ENCODE results near the gene KRT4.

The KRT4 gene

GRCh38 chr12:52812749-52813148 lies 1.2 kb downstream of the KRT4 start:
- peaks cover 2% of the 10 kb centered on the region for H3K27me3 Mint-ChIP-seq (ENCODE audit: low read depth)
- H3K4me1 Mint-ChIP-seq (ENCODE audit: low read depth), result peaks cover 4% of the 10 kb centered on the region
- no peak overlapping the region for H3K27ac Mint-ChIP-seq
- no peaks in the 10 kb centered on the region for H3K36me3 Mint-ChIP-seq (ENCODE audit: low read depth)
- no peak overlapping the region for H3K4me3 Mint-ChIP-seq
- DNase-seq (ENCODE audit: low spot score), result no peak
- H3K9me3 Mint-ChIP-seq, result no peaks in the 10 kb centered on the region

- Mint-ChIP-seq H3K27me3 (ENCODE audit: low read depth) (peaks cover 2% of the 10 kb centered on the region), H3K27ac (no peak overlapping the region), H3K36me3 (ENCODE audit: low read depth) (no peaks in the 10 kb centered on the region), H3K4me1 (ENCODE audit: low read depth) (no peaks in the 10 kb centered on the region), H3K4me3 (no peak overlapping the region), H3K9me3 (no peaks in the 10 kb centered on the region)
- no peak for DNase-seq (ENCODE audit: low spot score)
Measured at GRCh38 chr12:52812073-52812400, 1.9 kb downstream of the KRT4 start.

- no peak overlapping the region for H3K4me3 Mint-ChIP-seq
- H3K4me1 Mint-ChIP-seq (ENCODE audit: low read depth), result no peaks in the 10 kb centered on the region
- no peak overlapping the region for H3K27ac Mint-ChIP-seq
- no peaks in the 10 kb centered on the region for H3K36me3 Mint-ChIP-seq (ENCODE audit: low read depth)
- no peak for DNase-seq (ENCODE audit: low spot score)
- no peaks in the 10 kb centered on the region for H3K9me3 Mint-ChIP-seq
- H3K27me3 Mint-ChIP-seq (ENCODE audit: low read depth), result peaks cover 2% of the 10 kb centered on the region
Measured at GRCh38 chr12:52811191-52812072, 2.5 kb downstream of the KRT4 start.

GRCh38 chr12:52810554-52810953 lies 3.4 kb downstream of the KRT4 start:
- no peaks in the 10 kb centered on the region for H3K9me3 Mint-ChIP-seq
- no peaks in the 10 kb centered on the region for H3K36me3 Mint-ChIP-seq (ENCODE audit: low read depth)
- no peak overlapping the region for H3K27ac Mint-ChIP-seq
- no peak overlapping the region for H3K4me3 Mint-ChIP-seq
- H3K27me3 Mint-ChIP-seq (ENCODE audit: low read depth), result peaks cover 2% of the 10 kb centered on the region
- no peaks in the 10 kb centered on the region for H3K4me1 Mint-ChIP-seq (ENCODE audit: low read depth)
- no peak for DNase-seq (ENCODE audit: low spot score)

- H3K9me3 Mint-ChIP-seq, result no peaks in the 10 kb centered on the region
- no peak for DNase-seq (ENCODE audit: low spot score)
- no peaks in the 10 kb centered on the region for H3K36me3 Mint-ChIP-seq (ENCODE audit: low read depth)
- H3K4me1 Mint-ChIP-seq (ENCODE audit: low read depth), result no peaks in the 10 kb centered on the region
- peaks cover under 1% of the 10 kb centered on the region for H3K27me3 Mint-ChIP-seq (ENCODE audit: low read depth)
- no peak overlapping the region for H3K27ac Mint-ChIP-seq
- no peak overlapping the region for H3K4me3 Mint-ChIP-seq
Measured at GRCh38 chr12:52809166-52809565, 4.8 kb downstream of the KRT4 start.

- Mint-ChIP-seq H3K27ac (no peak overlapping the region), H3K27me3 (ENCODE audit: low read depth) (no peaks in the 10 kb centered on the region), H3K9me3 (no peaks in the 10 kb centered on the region), H3K4me3 (no peak overlapping the region), H3K4me1 (ENCODE audit: low read depth) (no peaks in the 10 kb centered on the region), H3K36me3 (ENCODE audit: low read depth) (no peaks in the 10 kb centered on the region)
- DNase-seq (ENCODE audit: low spot score), result no peak
Measured at GRCh38 chr12:52808573-52809160, 5.2 kb downstream of the KRT4 start.

GRCh38 chr12:52807544-52808470 lies 6.1 kb downstream of the KRT4 start:
- H3K4me1 Mint-ChIP-seq (ENCODE audit: low read depth), result no peaks in the 10 kb centered on the region
- H3K4me3 Mint-ChIP-seq, result no peak overlapping the region
- no peak for DNase-seq (ENCODE audit: low spot score)
- no peaks in the 10 kb centered on the region for H3K9me3 Mint-ChIP-seq
- H3K36me3 Mint-ChIP-seq (ENCODE audit: low read depth), result no peaks in the 10 kb centered on the region
- H3K27me3 Mint-ChIP-seq (ENCODE audit: low read depth), result no peaks in the 10 kb centered on the region
- no peak overlapping the region for H3K27ac Mint-ChIP-seq

GRCh38 chr12:52806821-52807543 lies 6.9 kb downstream of the KRT4 start:
- H3K27me3 Mint-ChIP-seq (ENCODE audit: low read depth), result no peaks in the 10 kb centered on the region
- no peak overlapping the region for H3K4me3 Mint-ChIP-seq
- H3K9me3 Mint-ChIP-seq, result no peaks in the 10 kb centered on the region
- no peaks in the 10 kb centered on the region for H3K4me1 Mint-ChIP-seq (ENCODE audit: low read depth)
- no peaks in the 10 kb centered on the region for H3K36me3 Mint-ChIP-seq (ENCODE audit: low read depth)
- H3K27ac Mint-ChIP-seq, result no peak overlapping the region
- no peak for DNase-seq (ENCODE audit: low spot score)

- no peaks in the 10 kb centered on the region for H3K27me3 Mint-ChIP-seq (ENCODE audit: low read depth)
- no peak overlapping the region for H3K4me3 Mint-ChIP-seq
Measured at GRCh38 chr12:52806169-52806811, 7.6 kb downstream of the KRT4 start.

GRCh38 chr12:52805739-52806138 lies 8.2 kb downstream of the KRT4 start:
- no peaks in the 10 kb centered on the region for H3K36me3 Mint-ChIP-seq (ENCODE audit: low read depth)
- no peaks in the 10 kb centered on the region for H3K27me3 Mint-ChIP-seq (ENCODE audit: low read depth)
- H3K9me3 Mint-ChIP-seq, result no peaks in the 10 kb centered on the region
- no peak for DNase-seq (ENCODE audit: low spot score)
- H3K4me1 Mint-ChIP-seq (ENCODE audit: low read depth), result no peaks in the 10 kb centered on the region
- H3K4me3 Mint-ChIP-seq, result no peak overlapping the region
- H3K27ac Mint-ChIP-seq, result no peak overlapping the region

More at GRCh38 chr12:52806169-52806811, 7.6 kb downstream of the KRT4 start:
- Mint-ChIP-seq H3K4me1 (ENCODE audit: low read depth) (no peaks in the 10 kb centered on the region), H3K27ac (no peak overlapping the region), H3K9me3 (no peaks in the 10 kb centered on the region), H3K36me3 (ENCODE audit: low read depth) (no peaks in the 10 kb centered on the region)
- DNase-seq (ENCODE audit: low spot score), result no peak

GRCh38 chr12:52805000-52805399 lies 8.9 kb downstream of the KRT4 start:
- DNase-seq (ENCODE audit: low spot score), result no peak
- Mint-ChIP-seq H3K4me3 (no peak overlapping the region), H3K27me3 (ENCODE audit: low read depth) (no peaks in the 10 kb centered on the region), H3K4me1 (ENCODE audit: low read depth) (no peaks in the 10 kb centered on the region), H3K36me3 (ENCODE audit: low read depth) (no peaks in the 10 kb centered on the region), H3K27ac (no peak overlapping the region), H3K9me3 (no peaks in the 10 kb centered on the region)

- Mint-ChIP-seq H3K4me1 (ENCODE audit: low read depth) (no peaks in the 10 kb centered on the region), H3K4me3 (no peak overlapping the region), H3K27me3 (ENCODE audit: low read depth) (peaks cover 6% of the 10 kb centered on the region), H3K36me3 (ENCODE audit: low read depth) (no peaks in the 10 kb centered on the region), H3K9me3 (no peaks in the 10 kb centered on the region), H3K27ac (no peak overlapping the region)
- DNase-seq (ENCODE audit: low spot score), result no peak
Measured at GRCh38 chr12:52802442-52802841, 11.5 kb downstream of the KRT4 start.

GRCh38 chr12:52801773-52802172 lies 12.1 kb downstream of the KRT4 start:
- Mint-ChIP-seq H3K4me1 (ENCODE audit: low read depth) (no peaks in the 10 kb centered on the region), H3K9me3 (no peaks in the 10 kb centered on the region), H3K36me3 (ENCODE audit: low read depth) (no peaks in the 10 kb centered on the region), H3K27ac (no peak overlapping the region), H3K27me3 (ENCODE audit: low read depth) (peaks cover 6% of the 10 kb centered on the region), H3K4me3 (no peak overlapping the region)
- no peak for DNase-seq (ENCODE audit: low spot score)

Data from T-helper 2 cell treated with Interferon-gamma antibody and Interleukin-4, amounts not matched to agents 5 μg/mL and 100 μg/mL, for 36 hours (primary cell).